Uterus (tissue), 2 donors: ENCODE measurements around the gene CLDN15.

Experiments used
- POLR2A ChIP-seq, 2 donors: fragments of 450-650 bp; IDR thresholded peaks; one replicate each; pipeline ENCODE4 v1.6.1; 2016; ENCODE audit warnings: antibody characterized with exemption in 2 of 2, mild to moderate bottlenecking in 1 of 2, moderate library complexity in 1 of 2
- TF ChIP-seq, protein P1 (sequence below), 4 experiments: fragments of 200-600 bp in 2 of 4; fragments of 450-650 bp in 2 of 4; sonication (generic) in 2 of 4; IDR thresholded peaks; one replicate each; pipeline ENCODE4 v1.5.1; 2016 to 2019; ENCODE audit warnings: antibody characterized with exemption in 4 of 4, mild to moderate bottlenecking in 2 of 4, moderate library complexity in 1 of 4

DNA sequence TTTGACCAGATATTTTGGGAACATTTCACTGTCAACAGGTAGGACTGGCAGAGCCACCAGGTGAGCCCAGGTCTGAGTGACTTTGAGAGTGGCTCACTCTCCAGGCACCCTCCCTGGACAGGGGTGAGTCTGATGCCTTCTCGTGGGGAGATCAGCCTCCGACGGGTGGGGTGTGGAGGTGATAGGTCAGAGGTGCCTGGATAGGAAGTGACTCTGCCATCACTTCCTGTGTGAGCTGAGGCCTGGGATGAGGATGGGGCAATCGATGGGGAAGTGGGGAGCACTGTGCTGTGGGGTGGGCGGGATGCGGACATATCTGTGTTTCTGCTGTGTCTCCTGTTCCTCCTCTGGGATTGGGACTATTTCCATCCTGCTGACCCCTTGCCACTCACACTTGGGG, 49.4 kb upstream of the CLDN15 start:
- TF ChIP-seq, protein P1, sequence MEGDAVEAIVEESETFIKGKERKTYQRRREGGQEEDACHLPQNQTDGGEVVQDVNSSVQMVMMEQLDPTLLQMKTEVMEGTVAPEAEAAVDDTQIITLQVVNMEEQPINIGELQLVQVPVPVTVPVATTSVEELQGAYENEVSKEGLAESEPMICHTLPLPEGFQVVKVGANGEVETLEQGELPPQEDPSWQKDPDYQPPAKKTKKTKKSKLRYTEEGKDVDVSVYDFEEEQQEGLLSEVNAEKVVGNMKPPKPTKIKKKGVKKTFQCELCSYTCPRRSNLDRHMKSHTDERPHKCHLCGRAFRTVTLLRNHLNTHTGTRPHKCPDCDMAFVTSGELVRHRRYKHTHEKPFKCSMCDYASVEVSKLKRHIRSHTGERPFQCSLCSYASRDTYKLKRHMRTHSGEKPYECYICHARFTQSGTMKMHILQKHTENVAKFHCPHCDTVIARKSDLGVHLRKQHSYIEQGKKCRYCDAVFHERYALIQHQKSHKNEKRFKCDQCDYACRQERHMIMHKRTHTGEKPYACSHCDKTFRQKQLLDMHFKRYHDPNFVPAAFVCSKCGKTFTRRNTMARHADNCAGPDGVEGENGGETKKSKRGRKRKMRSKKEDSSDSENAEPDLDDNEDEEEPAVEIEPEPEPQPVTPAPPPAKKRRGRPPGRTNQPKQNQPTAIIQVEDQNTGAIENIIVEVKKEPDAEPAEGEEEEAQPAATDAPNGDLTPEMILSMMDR (IDR thresholded peaks at IDR 0.05): no peak
- TF ChIP-seq POLR2A (IDR thresholded peaks at IDR 0.05): no peak
